AG04449 (cell line): ENCODE measurements around the gene KIF25.

Experiments used
- CTCF ChIA-PET: fragments of 350-600 bp; formaldehyde crosslinking; extraction: SDS; loops from one replicate; lab custom pipeline; 2021; ENCODE audit warnings: antibody characterized with exemption; lab: Yijun Ruan, JAX
- POLR2A ChIA-PET: fragments of 400-600, 350-600 bp; formaldehyde crosslinking; extraction: SDS; loops from one replicate; lab custom pipeline; 2020; ENCODE audit warnings: antibody characterized with exemption, inconsistent platforms; lab: Yijun Ruan, JAX
- DNase-seq: peaks from one replicate; pipeline ENCODE4 v3.0.0-alpha.2; 2010; ENCODE audit warnings: low read depth, low spot score
- H3K4me3 ChIP-seq: 2 replicates; pipeline ENCODE4 v1.5.1; 2011; ENCODE audit warnings: low read depth, mild to moderate bottlenecking, control low read depth, low read length
- TF ChIP-seq, protein P1 (sequence below): IDR thresholded peaks from one replicate; pipeline ENCODE4 v1.5.1; 2011; ENCODE audit warnings: mild to moderate bottlenecking, moderate library complexity, low read length, control low read depth, inconsistent platforms; ENCODE audit not compliant: insufficient read depth; ENCODE audit errors: missing control alignments

Gene KIF25

DNA sequence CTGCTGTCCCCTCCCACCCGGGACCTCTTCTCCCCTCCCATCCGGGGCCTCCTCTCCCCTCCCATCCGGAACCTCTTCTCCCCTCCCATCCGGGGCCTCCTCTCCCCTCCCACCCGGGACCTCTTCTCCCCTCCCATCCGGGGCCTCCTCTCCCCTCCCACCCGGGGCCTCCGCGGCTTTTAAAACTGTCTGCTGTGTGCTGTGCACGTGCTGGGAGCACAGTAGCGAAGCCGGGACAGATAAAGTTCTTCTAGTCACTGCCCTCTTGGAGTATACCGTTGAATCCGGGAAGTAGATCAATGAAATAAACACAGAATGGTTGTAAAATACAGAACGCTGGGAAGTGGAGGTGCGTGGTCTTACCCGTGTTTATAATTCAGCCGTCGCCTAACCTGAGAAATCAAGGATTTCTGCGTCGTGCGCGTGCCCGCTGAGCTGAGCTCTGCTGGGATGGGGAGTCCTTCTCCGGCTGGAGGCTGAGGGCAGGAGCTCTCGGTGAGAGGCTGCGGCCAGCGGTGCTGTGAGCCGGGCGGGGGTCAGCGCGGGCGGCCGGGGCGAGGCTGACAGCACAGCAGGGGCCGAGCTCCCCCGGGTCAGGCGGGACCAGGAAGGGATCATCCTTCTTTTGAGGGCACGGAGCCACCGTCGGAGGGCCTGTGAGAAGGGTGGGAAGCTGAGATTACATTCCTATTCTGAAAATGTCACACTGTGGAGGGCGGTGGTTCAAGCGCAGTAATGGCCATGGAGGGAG lies 19.6 kb upstream of the KIF25 start:
- TF ChIP-seq, protein P1, sequence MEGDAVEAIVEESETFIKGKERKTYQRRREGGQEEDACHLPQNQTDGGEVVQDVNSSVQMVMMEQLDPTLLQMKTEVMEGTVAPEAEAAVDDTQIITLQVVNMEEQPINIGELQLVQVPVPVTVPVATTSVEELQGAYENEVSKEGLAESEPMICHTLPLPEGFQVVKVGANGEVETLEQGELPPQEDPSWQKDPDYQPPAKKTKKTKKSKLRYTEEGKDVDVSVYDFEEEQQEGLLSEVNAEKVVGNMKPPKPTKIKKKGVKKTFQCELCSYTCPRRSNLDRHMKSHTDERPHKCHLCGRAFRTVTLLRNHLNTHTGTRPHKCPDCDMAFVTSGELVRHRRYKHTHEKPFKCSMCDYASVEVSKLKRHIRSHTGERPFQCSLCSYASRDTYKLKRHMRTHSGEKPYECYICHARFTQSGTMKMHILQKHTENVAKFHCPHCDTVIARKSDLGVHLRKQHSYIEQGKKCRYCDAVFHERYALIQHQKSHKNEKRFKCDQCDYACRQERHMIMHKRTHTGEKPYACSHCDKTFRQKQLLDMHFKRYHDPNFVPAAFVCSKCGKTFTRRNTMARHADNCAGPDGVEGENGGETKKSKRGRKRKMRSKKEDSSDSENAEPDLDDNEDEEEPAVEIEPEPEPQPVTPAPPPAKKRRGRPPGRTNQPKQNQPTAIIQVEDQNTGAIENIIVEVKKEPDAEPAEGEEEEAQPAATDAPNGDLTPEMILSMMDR = no peak

DNA sequence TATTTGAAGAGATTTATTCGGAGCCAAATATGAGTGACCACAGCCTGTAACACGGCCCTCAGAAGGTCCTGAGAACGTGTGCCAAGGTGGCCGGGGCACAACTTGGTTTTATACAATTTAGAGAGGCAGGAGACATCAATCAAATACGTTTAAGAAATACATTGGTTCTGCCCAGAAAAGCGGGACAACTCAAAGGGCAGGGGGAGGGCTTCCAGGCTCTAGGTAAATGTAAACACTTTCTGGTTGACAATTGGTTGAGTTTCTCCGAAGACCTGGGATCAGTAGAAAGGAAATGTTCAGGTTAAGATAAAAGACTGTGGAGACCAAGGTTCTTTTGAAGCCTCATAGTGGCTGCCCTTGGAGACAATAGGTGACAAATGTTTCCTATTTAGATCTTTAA lies 18.9 kb upstream of the KIF25 start:
- CTCF ChIA-PET = no interaction called here
- no peak for DNase-seq
- TF ChIP-seq, protein P1 = no peak
- no peak overlapping the region for H3K4me3 ChIP-seq
- POLR2A ChIA-PET = no interaction called here

More for the DNA sequence above, 19.6 kb upstream of the KIF25 start:
- no peak for DNase-seq
- no peak overlapping the region for H3K4me3 ChIP-seq
- POLR2A ChIA-PET = no interaction called here
- CTCF ChIA-PET = no interaction called here

DNA sequence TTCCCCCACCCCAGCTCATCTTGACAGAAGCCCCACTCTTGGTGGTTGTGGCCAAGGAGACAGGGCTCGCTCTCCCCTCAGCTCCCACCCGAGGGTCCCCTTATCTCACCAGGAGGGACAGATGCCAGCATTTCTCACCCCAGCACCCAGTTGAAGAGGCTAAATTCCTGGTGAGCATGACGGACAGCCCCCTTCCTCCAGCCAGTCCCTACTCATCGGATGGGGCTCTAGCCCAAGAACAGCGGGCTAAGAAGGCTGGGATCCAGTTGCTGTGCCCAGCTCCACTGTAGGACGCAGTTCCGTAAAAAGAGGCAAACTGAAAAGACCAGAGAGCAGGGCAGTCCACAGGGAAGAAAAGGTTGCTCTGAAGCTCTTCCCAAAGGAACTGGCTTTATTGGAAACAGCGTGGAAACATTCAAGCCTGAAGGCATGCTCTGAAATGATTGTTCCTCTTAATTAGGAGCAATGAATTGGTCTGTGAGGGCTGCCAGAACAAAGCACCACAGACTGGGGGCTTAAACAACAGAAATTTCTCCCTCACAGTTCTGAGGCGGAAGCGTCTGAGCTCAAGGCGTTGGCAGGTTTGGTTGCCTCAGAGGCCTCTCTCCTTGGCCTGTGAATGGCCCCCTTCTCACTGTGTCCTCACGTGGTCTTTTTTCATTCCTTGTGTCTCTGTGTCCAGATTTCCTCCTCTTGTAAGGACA lies 17.9 kb upstream of the KIF25 start:
- CTCF ChIA-PET = no interaction called here
- POLR2A ChIA-PET = no interaction called here
- DNase-seq = no peak
- TF ChIP-seq, protein P1 = no peak
- H3K4me3 ChIP-seq = no peak overlapping the region

DNA sequence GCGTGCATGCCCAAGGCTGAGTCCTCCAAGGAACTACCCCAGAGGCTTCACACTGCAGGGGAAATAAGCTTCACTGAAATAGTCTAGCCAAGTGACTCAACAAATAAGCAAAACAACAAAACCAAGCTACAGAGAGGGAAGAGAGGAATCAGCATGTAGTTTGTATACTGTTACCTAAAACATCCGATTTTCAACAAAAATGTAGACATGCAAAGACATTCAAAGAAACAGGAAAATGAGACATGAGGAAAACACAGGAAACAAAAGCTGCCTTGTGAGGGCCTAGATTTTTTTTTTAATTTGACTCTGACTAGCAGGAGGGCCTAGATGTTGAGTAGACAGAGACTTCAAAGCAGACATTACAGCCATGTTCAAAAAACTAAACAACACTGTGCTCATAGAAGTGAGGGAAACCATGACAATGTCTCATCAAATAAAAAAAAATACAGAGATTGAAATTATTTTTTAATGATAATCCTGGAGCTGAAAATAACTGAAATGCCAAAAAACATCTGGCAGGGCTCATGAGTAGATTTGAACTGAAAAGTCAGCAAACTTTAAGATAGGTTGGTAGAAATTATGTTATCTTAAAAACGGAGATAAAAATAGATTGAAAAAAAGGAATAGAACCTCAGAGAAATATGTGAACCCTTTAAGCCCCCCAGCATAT lies 16.4 kb upstream of the KIF25 start:
- ChIA-PET CTCF (interaction anchor here (1.0 kb wide), 1 partner anchor 11 kb away, joined by 5 read pairs; no protein-coding TSS in a partner anchor), POLR2A (interaction anchor here (0.6 kb wide), 1 partner anchor 43 kb away, joined by 3 read pairs; no protein-coding TSS in a partner anchor)
- TF ChIP-seq, protein P1 = no peak

DNA sequence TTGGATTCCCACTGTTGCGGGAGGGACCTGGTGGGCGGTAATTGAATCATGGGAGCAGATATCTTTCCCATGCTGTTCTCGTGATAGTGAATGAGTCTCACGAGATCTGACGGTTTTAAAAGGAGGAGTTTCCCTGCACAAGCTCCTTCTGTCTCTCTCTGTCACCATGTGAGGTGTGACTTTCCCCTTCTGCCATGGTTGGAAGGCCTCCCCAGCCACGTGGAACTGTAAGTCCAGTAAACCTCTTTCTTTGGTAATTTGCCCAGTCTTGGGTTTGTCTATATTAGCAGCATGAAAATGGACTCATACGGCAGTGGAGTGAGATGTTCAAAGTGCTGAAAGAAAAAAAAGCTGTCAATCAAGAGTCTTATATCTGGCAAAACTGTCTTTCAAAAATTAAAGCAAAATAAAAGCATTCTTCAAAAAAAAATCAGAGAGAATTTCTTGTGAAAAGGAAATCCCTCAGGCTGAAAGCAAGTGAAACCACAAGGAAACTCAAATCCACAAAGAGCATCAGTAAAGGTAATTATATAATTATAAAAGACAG lies 15.5 kb upstream of the KIF25 start:
- ChIA-PET POLR2A (no interaction called here), CTCF (no interaction called here)
- no peak for DNase-seq
- no peak overlapping the region for H3K4me3 ChIP-seq
- TF ChIP-seq, protein P1 = no peak

More for the DNA sequence above, 16.4 kb upstream of the KIF25 start:
- no peak overlapping the region for H3K4me3 ChIP-seq
- no peak for DNase-seq
